HFFc6 (cell line): ENCODE data around the gene SNTB2. TPM values are rescaled to one million over a fixed set of nuclear protein-coding genes. Genes with fewer than 3 reads are reported as not detected.

Source experiments
- DNase-seq: peaks from one replicate; pipeline ENCODE4 v3.0.0-alpha.2; 2018
- H3K27ac Mint-ChIP-seq: 2 replicates; pipeline ENCODE4 v1.8.0; 2020; ENCODE audit warnings: mild to moderate bottlenecking, mixed read lengths
- H3K27me3 Mint-ChIP-seq: 2 replicates; pipeline ENCODE4 v1.8.0; 2021; ENCODE audit warnings: mild to moderate bottlenecking, moderate library complexity, mixed read lengths; ENCODE audit not compliant: insufficient read depth
- H3K36me3 Mint-ChIP-seq: 2 replicates; pipeline ENCODE4 v1.8.0; 2021; ENCODE audit warnings: low read depth, mixed read lengths
- H3K4me1 Mint-ChIP-seq: 2 replicates; pipeline ENCODE4 v1.8.0; 2020; ENCODE audit warnings: low read depth, mixed read lengths
- H3K4me3 Mint-ChIP-seq: 2 replicates; pipeline ENCODE4 v1.8.0; 2020; ENCODE audit warnings: mild to moderate bottlenecking, moderate library complexity, mixed read lengths
- H3K9me3 Mint-ChIP-seq: 2 replicates; pipeline ENCODE4 v1.8.0; 2020; ENCODE audit warnings: mild to moderate bottlenecking, mixed read lengths
- CTCF ChIP-seq: fragments of 200-600 bp; sonication (generic); IDR thresholded peaks from 2 replicates; pipeline ENCODE4 v1.5.0; 2021; ENCODE audit warnings: antibody characterized with exemption, mild to moderate bottlenecking
- total RNA-seq, 6 experiments: library from RNA; stranded (reverse); fragmentation: NEBNext Ultra II Directional; extraction: Animal tissue kit (Norgen Biotek cat#: 25700); gene quantifications; 2 replicates in 1 of 6; 3 replicates in 5 of 6; pipeline ENCODE4 v1.2.3, GENCODE V29; 2021

SNTB2 gene
- total RNA-seq, 6 experiments from 2014 or later = 52.0 to 64.8 (median 58.6) TPM

- Mint-ChIP-seq H3K9me3 (no peaks in the 10 kb centered on the region), H3K27me3 (peaks cover 3% of the 10 kb centered on the region; the same call in 1 of the 2 replicates), H3K27ac (no peak overlapping the region), H3K4me3 (no peak overlapping the region), H3K4me1 (peaks cover 10% of the 10 kb centered on the region), H3K36me3 (peaks cover 8% of the 10 kb centered on the region; the same call in 1 of the 2 replicates)
- DNase-seq = no peak
- TF ChIP-seq CTCF = no peak
These were observed 111.3 kb downstream of the SNTB2 start for GRCh38 chr16:69298261-69298660.

- Mint-ChIP-seq H3K27ac (no peak overlapping the region), H3K36me3 (peaks cover 11% of the 10 kb centered on the region; the same call in 1 of the 2 replicates), H3K9me3 (no peaks in the 10 kb centered on the region), H3K4me1 (peaks cover 6% of the 10 kb centered on the region; the same call in 1 of the 2 replicates), H3K4me3 (no peak overlapping the region), H3K27me3 (no peaks in the 10 kb centered on the region; the same call in 1 of the 2 replicates)
- DNase-seq = no peak
- no peak for TF ChIP-seq CTCF
These were observed 114.2 kb downstream of the SNTB2 start for GRCh38 chr16:69301187-69301586.

GRCh38 chr16:69301861-69302260 is 114.9 kb downstream of the SNTB2 start:
- DNase-seq = no peak
- Mint-ChIP-seq H3K4me3 (no peak overlapping the region), H3K9me3 (no peaks in the 10 kb centered on the region), H3K27ac (no peak overlapping the region), H3K27me3 (no peaks in the 10 kb centered on the region; the same call in 1 of the 2 replicates), H3K36me3 (peaks cover 11% of the 10 kb centered on the region; the same call in 1 of the 2 replicates), H3K4me1 (peaks cover 9% of the 10 kb centered on the region; the same call in 1 of the 2 replicates)
- no peak for TF ChIP-seq CTCF

DNA sequence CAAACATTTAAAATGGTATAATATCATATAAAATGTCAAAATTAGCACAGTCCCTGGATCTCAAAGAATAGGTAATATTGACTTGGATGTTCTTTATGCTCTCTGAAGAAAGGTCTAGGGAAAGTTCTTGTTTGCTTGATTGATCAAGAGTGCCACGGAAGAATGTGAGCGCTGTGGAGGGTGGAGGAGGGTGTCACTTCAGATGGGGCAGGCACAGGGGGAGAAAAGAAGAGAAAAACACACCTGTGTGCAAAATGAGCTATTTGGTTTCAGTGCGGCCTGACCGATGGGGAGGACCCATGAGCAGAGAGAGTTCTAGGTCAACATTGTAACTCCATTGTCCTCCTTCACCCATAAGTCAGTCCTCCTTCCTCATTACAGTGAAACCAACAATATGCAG is 115.3 kb downstream of the SNTB2 start:
- TF ChIP-seq CTCF = no peak
- H3K27ac Mint-ChIP-seq = no peak overlapping the region
- no peak overlapping the region for H3K4me3 Mint-ChIP-seq
- H3K27me3 Mint-ChIP-seq = no peaks in the 10 kb centered on the region; the same call in 1 of the 2 replicates
- H3K9me3 Mint-ChIP-seq = no peaks in the 10 kb centered on the region
- peaks cover 9% of the 10 kb centered on the region; the same call in 1 of the 2 replicates for H3K4me1 Mint-ChIP-seq
- DNase-seq = no peak
- peaks cover 11% of the 10 kb centered on the region; the same call in 1 of the 2 replicates for H3K36me3 Mint-ChIP-seq

DNA sequence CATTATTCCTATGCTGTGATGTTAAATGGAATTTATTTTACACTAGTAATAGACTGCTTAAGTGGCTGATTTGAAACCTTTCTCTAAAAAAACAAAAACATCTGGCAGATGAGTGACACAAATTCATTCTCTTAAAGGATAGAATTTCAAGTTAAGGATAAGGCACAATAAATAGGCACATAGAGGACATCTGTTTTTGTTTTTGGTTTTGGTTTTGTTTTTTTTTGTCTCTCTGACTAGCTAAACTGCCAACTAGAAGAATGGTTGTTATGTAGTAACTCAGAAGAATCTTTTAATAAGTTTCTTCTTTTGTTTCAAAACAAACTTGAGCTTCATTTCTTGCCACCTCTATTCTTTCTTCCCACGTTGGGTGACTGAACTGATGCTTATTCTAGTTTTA is 119.1 kb downstream of the SNTB2 start:
- DNase-seq = no peak
- Mint-ChIP-seq H3K4me3 (no peak overlapping the region), H3K36me3 (peaks cover 17% of the 10 kb centered on the region; the same call in 1 of the 2 replicates)

More for the DNA sequence above, 119.1 kb downstream of the SNTB2 start:
- Mint-ChIP-seq H3K9me3 (no peaks in the 10 kb centered on the region), H3K4me1 (peaks cover 14% of the 10 kb centered on the region), H3K27ac (no peak overlapping the region), H3K27me3 (peaks cover 4% of the 10 kb centered on the region; the same call in 1 of the 2 replicates)
- TF ChIP-seq CTCF = no peak
